ENCODE data around the gene SIGLEC15. TPM values are rescaled to one million over a fixed set of nuclear protein-coding genes. Genes with fewer than 3 reads are reported as not detected.

SIGLEC15 gene
- total RNA-seq, 1 donor from 2014 or later, result 2.7 TPM

DNA sequence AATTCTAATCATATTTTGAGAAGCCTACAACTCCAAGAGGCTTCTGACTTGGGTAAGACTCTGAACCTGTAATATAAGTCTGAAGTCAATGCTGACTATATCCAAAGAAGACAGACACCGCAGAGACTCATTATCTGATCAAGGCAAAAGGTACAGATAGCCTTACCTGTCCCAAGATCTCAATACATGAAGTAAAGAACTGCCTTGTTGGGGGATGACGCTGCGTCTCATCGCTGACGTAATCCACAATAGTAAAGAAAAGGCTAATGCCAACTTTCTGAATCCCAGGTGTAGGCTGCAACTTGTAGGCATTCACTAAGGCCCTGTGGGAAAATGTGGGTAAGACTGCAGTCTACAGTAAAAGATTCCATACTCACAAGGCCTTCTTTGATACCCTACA is 62.1 kb downstream of the SIGLEC15 start:
- Mint-ChIP-seq H3K27me3 (ENCODE audit: unreplicated experiment) (no peaks in the 10 kb centered on the region), H3K9me3 (ENCODE audit: unreplicated experiment) (no peaks in the 10 kb centered on the region), H3K4me3 (ENCODE audit: unreplicated experiment) (no peak overlapping the region), H3K36me3 (ENCODE audit: low read depth, unreplicated experiment) (peaks cover 3% of the 10 kb centered on the region), H3K4me1 (ENCODE audit: unreplicated experiment) (peaks cover 12% of the 10 kb centered on the region), H3K27ac (ENCODE audit: unreplicated experiment) (no peak overlapping the region)
- TF ChIP-seq, protein P1, sequence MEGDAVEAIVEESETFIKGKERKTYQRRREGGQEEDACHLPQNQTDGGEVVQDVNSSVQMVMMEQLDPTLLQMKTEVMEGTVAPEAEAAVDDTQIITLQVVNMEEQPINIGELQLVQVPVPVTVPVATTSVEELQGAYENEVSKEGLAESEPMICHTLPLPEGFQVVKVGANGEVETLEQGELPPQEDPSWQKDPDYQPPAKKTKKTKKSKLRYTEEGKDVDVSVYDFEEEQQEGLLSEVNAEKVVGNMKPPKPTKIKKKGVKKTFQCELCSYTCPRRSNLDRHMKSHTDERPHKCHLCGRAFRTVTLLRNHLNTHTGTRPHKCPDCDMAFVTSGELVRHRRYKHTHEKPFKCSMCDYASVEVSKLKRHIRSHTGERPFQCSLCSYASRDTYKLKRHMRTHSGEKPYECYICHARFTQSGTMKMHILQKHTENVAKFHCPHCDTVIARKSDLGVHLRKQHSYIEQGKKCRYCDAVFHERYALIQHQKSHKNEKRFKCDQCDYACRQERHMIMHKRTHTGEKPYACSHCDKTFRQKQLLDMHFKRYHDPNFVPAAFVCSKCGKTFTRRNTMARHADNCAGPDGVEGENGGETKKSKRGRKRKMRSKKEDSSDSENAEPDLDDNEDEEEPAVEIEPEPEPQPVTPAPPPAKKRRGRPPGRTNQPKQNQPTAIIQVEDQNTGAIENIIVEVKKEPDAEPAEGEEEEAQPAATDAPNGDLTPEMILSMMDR (IDR thresholded peaks at IDR 0.05; ENCODE audit: unreplicated experiment), result no peak
- DNase-seq (ENCODE audit: low spot score), result no peak

DNA sequence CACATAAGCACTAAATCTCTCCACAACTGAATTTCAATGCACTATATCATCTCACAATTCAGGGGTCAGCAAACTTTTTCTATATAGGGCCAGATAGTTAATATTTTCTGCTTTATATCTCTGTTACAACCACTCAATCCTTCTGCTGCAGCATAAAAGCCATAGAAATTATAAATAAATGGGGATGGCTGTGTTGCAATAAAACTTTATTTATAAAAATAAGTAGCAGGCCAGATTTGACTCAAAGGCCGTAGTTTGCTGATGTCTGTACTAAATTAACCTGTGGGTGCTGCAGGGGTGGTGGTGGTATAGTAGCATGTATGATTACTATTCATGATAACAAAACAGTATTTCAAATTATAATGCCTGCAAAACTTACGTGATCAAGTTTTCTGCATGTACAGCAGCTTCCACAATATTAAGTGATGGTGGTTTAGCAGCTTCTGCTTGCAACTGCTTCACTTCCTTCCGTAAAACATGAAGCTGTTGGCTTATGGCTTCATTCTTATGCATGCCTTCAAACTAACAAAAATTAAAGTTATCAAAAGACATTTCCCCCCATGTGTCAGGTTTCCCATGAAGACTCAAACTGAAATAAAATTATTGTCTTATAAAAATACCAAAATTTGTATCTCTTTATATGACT is 64.1 kb downstream of the SIGLEC15 start:
- no peak overlapping the region for H3K4me3 Mint-ChIP-seq (ENCODE audit: unreplicated experiment)
- no peaks in the 10 kb centered on the region for H3K9me3 Mint-ChIP-seq (ENCODE audit: unreplicated experiment)
- DNase-seq (ENCODE audit: low spot score), result no peak
- no peak overlapping the region for H3K27ac Mint-ChIP-seq (ENCODE audit: unreplicated experiment)
- no peaks in the 10 kb centered on the region for H3K27me3 Mint-ChIP-seq (ENCODE audit: unreplicated experiment)
- H3K4me1 Mint-ChIP-seq (ENCODE audit: unreplicated experiment), result peaks cover 12% of the 10 kb centered on the region
- TF ChIP-seq, protein P1 (IDR thresholded peaks at IDR 0.05; ENCODE audit: unreplicated experiment), result no peak
- peaks cover 3% of the 10 kb centered on the region for H3K36me3 Mint-ChIP-seq (ENCODE audit: low read depth, unreplicated experiment)

DNA sequence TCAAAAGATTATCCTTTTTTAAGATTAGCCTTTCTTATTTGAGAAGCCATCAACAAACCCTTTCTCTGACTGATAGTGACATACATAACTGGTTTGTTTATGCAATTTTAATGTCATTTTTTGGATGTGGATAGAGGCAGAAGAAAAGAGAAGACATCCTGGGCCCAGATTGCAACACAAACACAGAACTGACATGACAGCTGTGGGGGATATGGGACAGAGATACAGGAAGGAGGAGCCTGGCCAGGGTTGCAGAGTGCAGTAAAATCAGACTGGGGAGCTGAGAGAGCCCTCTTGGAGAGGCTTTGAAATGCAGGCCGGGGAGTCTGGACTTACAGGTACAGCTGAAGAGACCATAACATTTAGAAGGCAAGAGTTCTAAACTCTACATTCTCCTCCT is 65.1 kb downstream of the SIGLEC15 start:
- no peak for DNase-seq (ENCODE audit: low spot score)
- Mint-ChIP-seq H3K27ac (ENCODE audit: unreplicated experiment) (no peak overlapping the region), H3K27me3 (ENCODE audit: unreplicated experiment) (no peaks in the 10 kb centered on the region), H3K4me3 (ENCODE audit: unreplicated experiment) (no peak overlapping the region), H3K36me3 (ENCODE audit: low read depth, unreplicated experiment) (peaks cover 3% of the 10 kb centered on the region), H3K9me3 (ENCODE audit: unreplicated experiment) (no peaks in the 10 kb centered on the region), H3K4me1 (ENCODE audit: unreplicated experiment) (peaks cover 12% of the 10 kb centered on the region)
- TF ChIP-seq, protein P1 (IDR thresholded peaks at IDR 0.05; ENCODE audit: unreplicated experiment), result no peak

DNA sequence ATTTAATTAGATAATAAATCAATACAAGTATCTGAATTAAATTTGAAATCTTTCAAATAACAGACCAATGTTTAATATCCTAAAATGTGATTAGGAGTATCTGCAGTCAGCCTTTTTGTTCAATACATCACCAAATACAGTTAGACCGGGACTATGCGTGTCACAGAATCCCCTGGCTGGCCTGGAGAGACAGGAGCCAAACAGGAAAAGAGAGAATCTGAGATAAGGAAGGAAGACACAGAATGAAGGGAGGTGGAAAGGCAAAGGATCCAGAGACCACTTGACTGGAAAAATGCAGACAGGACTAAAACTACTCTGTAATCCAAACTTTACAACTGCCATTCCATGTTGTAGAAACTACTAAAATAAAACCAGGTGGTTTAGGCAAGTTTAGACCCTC is 66.3 kb downstream of the SIGLEC15 start:
- no peak for DNase-seq (ENCODE audit: low spot score)
- Mint-ChIP-seq H3K27me3 (ENCODE audit: unreplicated experiment) (no peaks in the 10 kb centered on the region), H3K4me1 (ENCODE audit: unreplicated experiment) (peaks cover 12% of the 10 kb centered on the region), H3K36me3 (ENCODE audit: low read depth, unreplicated experiment) (no peaks in the 10 kb centered on the region), H3K4me3 (ENCODE audit: unreplicated experiment) (no peak overlapping the region), H3K9me3 (ENCODE audit: unreplicated experiment) (no peaks in the 10 kb centered on the region), H3K27ac (ENCODE audit: unreplicated experiment) (peak overlapping the region; percentile 57)
- TF ChIP-seq, protein P1 (IDR thresholded peaks at IDR 0.05; ENCODE audit: unreplicated experiment), result no peak

Other genes starting within 250 kb of the SIGLEC15 start
- gene SLC14A2, start 210.2 kb upstream of the SIGLEC15 start, total RNA-seq (ENCODE audit: unreplicated experiment), result 0.31 TPM
- 0.36 TPM for gene SLC14A1, start 101.5 kb upstream of the SIGLEC15 start, total RNA-seq (ENCODE audit: unreplicated experiment)
- 26.1 TPM for gene EPG5, start 141.7 kb downstream of the SIGLEC15 start, total RNA-seq (ENCODE audit: unreplicated experiment)
- gene PSTPIP2, start 246.6 kb downstream of the SIGLEC15 start, total RNA-seq (ENCODE audit: unreplicated experiment), result 7.8 TPM